Nephron progenitor cell (in vitro differentiated cells): ENCODE results near the gene REPIN1.

ENCODE experiments used
- DNase-seq: peaks from one replicate; pipeline ENCODE4 v3.0.0; 2021
- H3K27ac Mint-ChIP-seq: 2 replicates; pipeline ENCODE4 v1.8.0; 2021; ENCODE audit warnings: mild to moderate bottlenecking, moderate library complexity, mixed read lengths
- H3K27me3 Mint-ChIP-seq: 2 replicates; pipeline ENCODE4 v1.8.0; 2021; ENCODE audit warnings: mild to moderate bottlenecking, low read depth, mixed read lengths; ENCODE audit not compliant: poor library complexity
- H3K36me3 Mint-ChIP-seq: 2 replicates; pipeline ENCODE4 v1.8.0; 2021; ENCODE audit warnings: low read depth, mixed read lengths
- H3K4me1 Mint-ChIP-seq: 2 replicates; pipeline ENCODE4 v1.8.0; 2021; ENCODE audit warnings: mixed read lengths
- H3K4me3 Mint-ChIP-seq: 2 replicates; pipeline ENCODE4 v1.8.0; 2021; ENCODE audit warnings: mild to moderate bottlenecking, moderate library complexity, mixed read lengths
- H3K9me3 Mint-ChIP-seq: 2 replicates; pipeline ENCODE4 v1.8.0; 2021; ENCODE audit warnings: mild to moderate bottlenecking, moderate library complexity, mixed read lengths
- CTCF ChIP-seq: fragments of 200-600 bp; sonication (generic); IDR thresholded peaks from 2 replicates; pipeline ENCODE4 v1.5.0; 2021; ENCODE audit warnings: antibody characterized with exemption

Gene REPIN1

GRCh38 chr7:150355666-150356059, 13.0 kb upstream of the REPIN1 start:
- Mint-ChIP-seq H3K27me3 (peaks cover 7% of the 10 kb centered on the region), H3K9me3 (no peaks in the 10 kb centered on the region), H3K4me1 (peaks cover 35% of the 10 kb centered on the region), H3K36me3 (no peaks in the 10 kb centered on the region), H3K27ac (no peak overlapping the region), H3K4me3 (no peak overlapping the region)
- no peak for TF ChIP-seq CTCF
- DNase-seq: no peak

- Mint-ChIP-seq H3K27ac (no peak overlapping the region), H3K27me3 (peaks cover 7% of the 10 kb centered on the region), H3K9me3 (no peaks in the 10 kb centered on the region), H3K4me1 (peaks cover 42% of the 10 kb centered on the region), H3K4me3 (no peak overlapping the region), H3K36me3 (no peaks in the 10 kb centered on the region)
- TF ChIP-seq CTCF: peak; percentile 70
- DNase-seq: no peak
These were observed 12.2 kb upstream of the REPIN1 start for GRCh38 chr7:150356265-150356897.

GRCh38 chr7:150357270-150357669, 11.4 kb upstream of the REPIN1 start:
- H3K36me3 Mint-ChIP-seq: no peaks in the 10 kb centered on the region
- peaks cover 1% of the 10 kb centered on the region for H3K27me3 Mint-ChIP-seq
- H3K4me3 Mint-ChIP-seq: no peak overlapping the region
- no peaks in the 10 kb centered on the region for H3K9me3 Mint-ChIP-seq
- TF ChIP-seq CTCF: no peak
- no peak overlapping the region for H3K27ac Mint-ChIP-seq
- peaks cover 51% of the 10 kb centered on the region for H3K4me1 Mint-ChIP-seq
- no peak for DNase-seq

- Mint-ChIP-seq H3K4me1 (peaks cover 58% of the 10 kb centered on the region), H3K36me3 (no peaks in the 10 kb centered on the region), H3K4me3 (no peak overlapping the region), H3K27me3 (no peaks in the 10 kb centered on the region), H3K27ac (no peak overlapping the region), H3K9me3 (no peaks in the 10 kb centered on the region)
- no peak for DNase-seq
- TF ChIP-seq CTCF: no peak
These were observed 10.7 kb upstream of the REPIN1 start for GRCh38 chr7:150357771-150358427.

- H3K9me3 Mint-ChIP-seq: no peaks in the 10 kb centered on the region
- no peak for TF ChIP-seq CTCF
- H3K4me1 Mint-ChIP-seq: peaks cover 63% of the 10 kb centered on the region
- H3K4me3 Mint-ChIP-seq: no peak overlapping the region
- no peaks in the 10 kb centered on the region for H3K36me3 Mint-ChIP-seq
- no peak for DNase-seq
- H3K27ac Mint-ChIP-seq: no peak overlapping the region
- H3K27me3 Mint-ChIP-seq: no peaks in the 10 kb centered on the region
These were observed 10.2 kb upstream of the REPIN1 start for GRCh38 chr7:150358433-150358832.
